GM20000 (cell line): ENCODE results near the gene MOB2.

Experiments used
- DNase-seq: peaks from one replicate; pipeline ENCODE4 v3.0.0; 2012; ENCODE audit warnings: low spot score
- CTCF ChIP-seq: IDR thresholded peaks from 2 replicates; pipeline ENCODE4 v1.5.1; 2012; ENCODE audit warnings: mild to moderate bottlenecking, control low read depth; ENCODE audit errors: extremely low read depth, missing control alignments

Gene MOB2

GRCh38 chr11:1470681-1471611 lies 15.6 kb downstream of the MOB2 start:
- no peak for TF ChIP-seq CTCF
- no peak for DNase-seq

GRCh38 chr11:1469911-1470680 lies 16.5 kb downstream of the MOB2 start:
- DNase-seq: no peak
- no peak for TF ChIP-seq CTCF

GRCh38 chr11:1469287-1469910 lies 17.2 kb downstream of the MOB2 start:
- DNase-seq: no peak
- no peak for TF ChIP-seq CTCF

- DNase-seq: no peak
- TF ChIP-seq CTCF: no peak
Observed at GRCh38 chr11:1468473-1469066, 18.0 kb downstream of the MOB2 start.

- no peak for DNase-seq
- no peak for TF ChIP-seq CTCF
Observed at GRCh38 chr11:1468002-1468401, 18.6 kb downstream of the MOB2 start.

GRCh38 chr11:1467270-1467669 lies 19.3 kb downstream of the MOB2 start:
- no peak for TF ChIP-seq CTCF
- no peak for DNase-seq
